ENCODE data around the gene SNX30. TPM values are rescaled to one million over a fixed set of nuclear protein-coding genes. Genes with fewer than 3 reads are reported as not detected.

The SNX30 gene
- total and polyA plus RNA-seq, 4 donors: 1.8 to 13.5 (median 6.5) TPM

DNA sequence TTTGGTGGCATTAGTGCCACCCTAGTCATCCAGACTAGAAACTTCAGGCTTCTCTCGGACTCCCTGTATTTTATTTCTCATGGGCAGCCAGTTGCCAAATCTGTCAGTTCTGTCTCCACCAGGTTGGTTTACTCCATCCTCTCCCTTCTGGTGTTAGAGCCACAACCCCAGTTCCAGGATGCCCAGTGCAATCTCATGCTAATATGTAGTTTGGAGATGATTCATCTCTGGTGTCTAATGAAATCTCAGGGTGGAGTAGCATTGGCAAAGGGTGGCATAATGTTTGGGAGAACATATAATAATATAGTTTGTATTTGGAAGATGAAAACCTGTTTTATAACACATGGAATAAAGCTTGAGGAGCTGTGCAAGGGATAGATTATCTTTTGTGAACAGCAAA is 109.9 kb downstream of the SNX30 start (continued):
- TF ChIP-seq, protein P1, sequence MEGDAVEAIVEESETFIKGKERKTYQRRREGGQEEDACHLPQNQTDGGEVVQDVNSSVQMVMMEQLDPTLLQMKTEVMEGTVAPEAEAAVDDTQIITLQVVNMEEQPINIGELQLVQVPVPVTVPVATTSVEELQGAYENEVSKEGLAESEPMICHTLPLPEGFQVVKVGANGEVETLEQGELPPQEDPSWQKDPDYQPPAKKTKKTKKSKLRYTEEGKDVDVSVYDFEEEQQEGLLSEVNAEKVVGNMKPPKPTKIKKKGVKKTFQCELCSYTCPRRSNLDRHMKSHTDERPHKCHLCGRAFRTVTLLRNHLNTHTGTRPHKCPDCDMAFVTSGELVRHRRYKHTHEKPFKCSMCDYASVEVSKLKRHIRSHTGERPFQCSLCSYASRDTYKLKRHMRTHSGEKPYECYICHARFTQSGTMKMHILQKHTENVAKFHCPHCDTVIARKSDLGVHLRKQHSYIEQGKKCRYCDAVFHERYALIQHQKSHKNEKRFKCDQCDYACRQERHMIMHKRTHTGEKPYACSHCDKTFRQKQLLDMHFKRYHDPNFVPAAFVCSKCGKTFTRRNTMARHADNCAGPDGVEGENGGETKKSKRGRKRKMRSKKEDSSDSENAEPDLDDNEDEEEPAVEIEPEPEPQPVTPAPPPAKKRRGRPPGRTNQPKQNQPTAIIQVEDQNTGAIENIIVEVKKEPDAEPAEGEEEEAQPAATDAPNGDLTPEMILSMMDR (IDR thresholded peaks at IDR 0.05; ENCODE audit: low read depth, low read length, missing input control): no peak
- TF ChIP-seq HNF4G (IDR thresholded peaks at IDR 0.05): no peak
- TF ChIP-seq GABPA (IDR thresholded peaks at IDR 0.05 in 1 of 2, conservative IDR thresholded peaks at IDR 0.05 in 1 of 2): no peak
- no peak for TF ChIP-seq TAF1 (conservative IDR thresholded peaks at IDR 0.05)
- TF ChIP-seq HNF4A (conservative IDR thresholded peaks at IDR 0.05): no peak
- TF ChIP-seq JUND (IDR thresholded peaks at IDR 0.05): no peak
- no peak for TF ChIP-seq FOXA2 (IDR thresholded peaks at IDR 0.05)
- no peak for TF ChIP-seq EGR1 (IDR thresholded peaks at IDR 0.05; ENCODE audit: low read depth in 2 of 2)
- TF ChIP-seq RAD21 (IDR thresholded peaks at IDR 0.05): no peak
- TF ChIP-seq, protein P2, sequence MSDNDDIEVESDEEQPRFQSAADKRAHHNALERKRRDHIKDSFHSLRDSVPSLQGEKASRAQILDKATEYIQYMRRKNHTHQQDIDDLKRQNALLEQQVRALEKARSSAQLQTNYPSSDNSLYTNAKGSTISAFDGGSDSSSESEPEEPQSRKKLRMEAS (IDR thresholded peaks at IDR 0.05): no peak

- H3K36me3 ChIP-seq (ENCODE audit: control insufficient read depth in 4 of 4, insufficient read depth in 3 of 4, low read depth in 1 of 4, low read length in 3 of 4): peaks cover 0 to 4% (median 0%) of the 10 kb centered on the region in 4 donors
- TF ChIP-seq FOXA1 (IDR thresholded peaks at IDR 0.05) (no peak), REST (IDR thresholded peaks at IDR 0.05) (no peak), YY1 (IDR thresholded peaks at IDR 0.05) (no peak), EGR1 (IDR thresholded peaks at IDR 0.05; ENCODE audit: low read depth in 2 of 2) (no peak), ATF3 (IDR thresholded peaks at IDR 0.05) (no peak), SP1 (IDR thresholded peaks at IDR 0.05) (no peak), JUND (IDR thresholded peaks at IDR 0.05) (no peak)
- TF ChIP-seq, protein P2 (IDR thresholded peaks at IDR 0.05): no peak
- no peak overlapping the region for H3K4me3 ChIP-seq (ENCODE audit: low read depth in 1 of 3, low read length in 3 of 3)
- no peak for DNase-seq (ENCODE audit: low spot score)
- no peaks in the 10 kb centered on the region for H3K27me3 ChIP-seq (ENCODE audit: control insufficient read depth in 4 of 4, insufficient read depth in 4 of 4, low read length in 3 of 4)
- no peaks in the 10 kb centered on the region for H3K9me3 ChIP-seq (ENCODE audit: control insufficient read depth in 4 of 4, low read length in 3 of 4)
- H3K27ac ChIP-seq (ENCODE audit: low read depth in 1 of 2, low read length in 2 of 2): no peak overlapping the region
- H3K9ac ChIP-seq (ENCODE audit: low read depth in 1 of 2, low read length in 2 of 2): no peak overlapping the region
- peaks cover 0 to 3% (median 1%) of the 10 kb centered on the region in 4 donors for H3K4me1 ChIP-seq (ENCODE audit: control insufficient read depth in 4 of 4, insufficient read depth in 4 of 4, low read length in 3 of 4)
- WGBS: 88% methylated on average over 3 of the region's 3 CpGs
Observed at GRCh38 chr9:112861155-112861554, 110.6 kb downstream of the SNX30 start.

Measured in liver (tissue), 9 donors.